PC-9 (cell line): ENCODE results near the gene MPEG1.

Source experiments
- EZH2 ChIP-seq: fragments of 200-600 bp; sonication (generic); IDR thresholded peaks from 2 replicates; pipeline ENCODE4 v1.8.0; 2017; ENCODE audit warnings: antibody characterized with exemption, low read depth
- TF ChIP-seq, protein P1 (sequence below): fragments of 200-600 bp; sonication (generic); conservative IDR thresholded peaks from 2 replicates; pipeline ENCODE4 v1.6.1; 2017; ENCODE audit warnings: mixed run types, antibody characterized with exemption, mild to moderate bottlenecking, moderate library complexity

GRCh38 chr11:59254286-59254685 is 41.6 kb upstream of the MPEG1 start:
- TF ChIP-seq, protein P1, sequence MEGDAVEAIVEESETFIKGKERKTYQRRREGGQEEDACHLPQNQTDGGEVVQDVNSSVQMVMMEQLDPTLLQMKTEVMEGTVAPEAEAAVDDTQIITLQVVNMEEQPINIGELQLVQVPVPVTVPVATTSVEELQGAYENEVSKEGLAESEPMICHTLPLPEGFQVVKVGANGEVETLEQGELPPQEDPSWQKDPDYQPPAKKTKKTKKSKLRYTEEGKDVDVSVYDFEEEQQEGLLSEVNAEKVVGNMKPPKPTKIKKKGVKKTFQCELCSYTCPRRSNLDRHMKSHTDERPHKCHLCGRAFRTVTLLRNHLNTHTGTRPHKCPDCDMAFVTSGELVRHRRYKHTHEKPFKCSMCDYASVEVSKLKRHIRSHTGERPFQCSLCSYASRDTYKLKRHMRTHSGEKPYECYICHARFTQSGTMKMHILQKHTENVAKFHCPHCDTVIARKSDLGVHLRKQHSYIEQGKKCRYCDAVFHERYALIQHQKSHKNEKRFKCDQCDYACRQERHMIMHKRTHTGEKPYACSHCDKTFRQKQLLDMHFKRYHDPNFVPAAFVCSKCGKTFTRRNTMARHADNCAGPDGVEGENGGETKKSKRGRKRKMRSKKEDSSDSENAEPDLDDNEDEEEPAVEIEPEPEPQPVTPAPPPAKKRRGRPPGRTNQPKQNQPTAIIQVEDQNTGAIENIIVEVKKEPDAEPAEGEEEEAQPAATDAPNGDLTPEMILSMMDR = no peak
- no peak for TF ChIP-seq EZH2
